Measurements from ENCODE around the gene CACNA1A.

DNA sequence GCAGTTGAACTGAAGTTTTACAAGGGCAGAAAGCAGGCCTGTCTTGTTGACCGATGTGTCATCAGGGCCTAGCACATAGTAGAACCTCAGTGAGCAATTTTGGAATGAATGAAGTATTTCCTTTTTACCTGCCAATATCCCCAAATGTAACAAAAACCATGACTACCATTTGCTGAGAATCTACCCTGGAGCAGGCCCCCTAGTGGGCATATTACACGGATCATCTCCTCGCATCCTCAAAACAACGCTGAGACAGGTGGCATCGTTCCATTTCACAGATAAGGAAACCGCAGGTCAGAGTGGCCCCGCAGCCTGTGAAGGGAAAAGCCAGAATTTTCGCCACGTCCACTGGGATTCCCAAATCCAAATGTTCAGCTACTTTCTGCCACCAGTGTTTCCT, 77.9 kb downstream of the CACNA1A start:
- TF ChIP-seq, protein P1, sequence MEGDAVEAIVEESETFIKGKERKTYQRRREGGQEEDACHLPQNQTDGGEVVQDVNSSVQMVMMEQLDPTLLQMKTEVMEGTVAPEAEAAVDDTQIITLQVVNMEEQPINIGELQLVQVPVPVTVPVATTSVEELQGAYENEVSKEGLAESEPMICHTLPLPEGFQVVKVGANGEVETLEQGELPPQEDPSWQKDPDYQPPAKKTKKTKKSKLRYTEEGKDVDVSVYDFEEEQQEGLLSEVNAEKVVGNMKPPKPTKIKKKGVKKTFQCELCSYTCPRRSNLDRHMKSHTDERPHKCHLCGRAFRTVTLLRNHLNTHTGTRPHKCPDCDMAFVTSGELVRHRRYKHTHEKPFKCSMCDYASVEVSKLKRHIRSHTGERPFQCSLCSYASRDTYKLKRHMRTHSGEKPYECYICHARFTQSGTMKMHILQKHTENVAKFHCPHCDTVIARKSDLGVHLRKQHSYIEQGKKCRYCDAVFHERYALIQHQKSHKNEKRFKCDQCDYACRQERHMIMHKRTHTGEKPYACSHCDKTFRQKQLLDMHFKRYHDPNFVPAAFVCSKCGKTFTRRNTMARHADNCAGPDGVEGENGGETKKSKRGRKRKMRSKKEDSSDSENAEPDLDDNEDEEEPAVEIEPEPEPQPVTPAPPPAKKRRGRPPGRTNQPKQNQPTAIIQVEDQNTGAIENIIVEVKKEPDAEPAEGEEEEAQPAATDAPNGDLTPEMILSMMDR (IDR thresholded peaks at IDR 0.05), result no peak
- no peak for TF ChIP-seq POLR2AphosphoS5 (IDR thresholded peaks at IDR 0.05; ENCODE audit: insufficient read depth in 1 of 2, low read depth in 1 of 2)
